ENCODE measurements around the gene BMPR1B. TPM values are rescaled to one million over a fixed set of nuclear protein-coding genes. Genes with fewer than 3 reads are reported as not detected.

BMPR1B gene
- total RNA-seq, 1 donor from 2014 or later = 26.8 TPM

DNA sequence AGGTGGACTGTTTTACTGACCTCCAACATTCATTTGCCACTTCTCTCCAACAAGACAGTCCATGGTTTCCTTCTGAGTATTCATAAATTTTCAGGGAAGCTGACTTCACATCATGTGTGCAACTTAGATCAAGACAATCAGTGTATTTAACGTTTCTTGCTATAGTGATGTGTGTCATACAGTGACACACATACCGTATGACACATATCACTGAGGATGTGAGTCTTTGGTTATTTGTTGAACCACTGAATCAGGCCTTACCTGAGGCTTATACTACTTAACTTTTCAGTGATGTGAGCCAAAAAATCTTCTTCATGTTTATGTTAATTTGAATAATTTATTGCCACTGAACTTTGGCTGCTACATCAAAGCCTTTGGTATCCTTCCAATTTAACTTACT lies 166.8 kb downstream of the BMPR1B start:
- Mint-ChIP-seq H3K4me3 (no peak overlapping the region), H3K4me1 (peaks cover 13% of the 10 kb centered on the region), H3K36me3 (ENCODE audit: low read depth) (no peaks in the 10 kb centered on the region), H3K27me3 (ENCODE audit: low read depth) (no peaks in the 10 kb centered on the region), H3K27ac (ENCODE audit: unreplicated experiment) (no peak overlapping the region), H3K9me3 (no peaks in the 10 kb centered on the region)
- TF ChIP-seq, protein P1, sequence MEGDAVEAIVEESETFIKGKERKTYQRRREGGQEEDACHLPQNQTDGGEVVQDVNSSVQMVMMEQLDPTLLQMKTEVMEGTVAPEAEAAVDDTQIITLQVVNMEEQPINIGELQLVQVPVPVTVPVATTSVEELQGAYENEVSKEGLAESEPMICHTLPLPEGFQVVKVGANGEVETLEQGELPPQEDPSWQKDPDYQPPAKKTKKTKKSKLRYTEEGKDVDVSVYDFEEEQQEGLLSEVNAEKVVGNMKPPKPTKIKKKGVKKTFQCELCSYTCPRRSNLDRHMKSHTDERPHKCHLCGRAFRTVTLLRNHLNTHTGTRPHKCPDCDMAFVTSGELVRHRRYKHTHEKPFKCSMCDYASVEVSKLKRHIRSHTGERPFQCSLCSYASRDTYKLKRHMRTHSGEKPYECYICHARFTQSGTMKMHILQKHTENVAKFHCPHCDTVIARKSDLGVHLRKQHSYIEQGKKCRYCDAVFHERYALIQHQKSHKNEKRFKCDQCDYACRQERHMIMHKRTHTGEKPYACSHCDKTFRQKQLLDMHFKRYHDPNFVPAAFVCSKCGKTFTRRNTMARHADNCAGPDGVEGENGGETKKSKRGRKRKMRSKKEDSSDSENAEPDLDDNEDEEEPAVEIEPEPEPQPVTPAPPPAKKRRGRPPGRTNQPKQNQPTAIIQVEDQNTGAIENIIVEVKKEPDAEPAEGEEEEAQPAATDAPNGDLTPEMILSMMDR (conservative IDR thresholded peaks at IDR 0.05) = no peak
- DNase-seq (ENCODE audit: low read depth, low spot score) = no peak

DNA sequence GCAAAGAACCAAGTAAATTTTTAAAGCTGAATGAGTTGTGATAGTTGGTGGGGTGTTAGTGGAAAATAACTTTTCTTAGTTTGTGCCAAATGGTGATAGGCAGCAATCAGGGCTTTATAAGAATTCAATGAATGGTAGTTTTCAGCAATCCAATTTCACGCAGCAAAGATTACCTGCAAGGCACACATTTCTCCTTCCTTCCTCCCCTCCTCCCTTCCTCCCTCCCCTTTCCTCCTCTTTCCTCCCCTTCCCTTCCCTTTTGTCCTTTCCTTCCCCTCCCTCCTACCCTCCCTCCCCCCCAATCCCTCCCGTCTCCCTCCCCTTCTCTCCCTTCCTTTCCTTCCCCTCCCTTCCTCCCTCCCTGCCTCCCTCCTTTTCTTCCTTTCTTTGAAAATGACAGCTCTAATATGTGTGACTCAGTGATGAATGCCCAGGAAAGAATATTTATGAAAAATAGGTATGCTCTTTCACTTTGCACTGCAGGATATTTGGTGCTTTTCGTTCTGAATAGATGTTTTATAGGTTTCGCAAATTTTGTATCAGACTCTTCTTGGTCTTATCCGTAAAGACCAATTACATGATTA lies 168.1 kb downstream of the BMPR1B start:
- no peaks in the 10 kb centered on the region for H3K27me3 Mint-ChIP-seq (ENCODE audit: low read depth)
- H3K4me1 Mint-ChIP-seq = peaks cover 13% of the 10 kb centered on the region
- H3K4me3 Mint-ChIP-seq = no peak overlapping the region
- no peaks in the 10 kb centered on the region for H3K36me3 Mint-ChIP-seq (ENCODE audit: low read depth)
- no peaks in the 10 kb centered on the region for H3K9me3 Mint-ChIP-seq
- H3K27ac Mint-ChIP-seq (ENCODE audit: unreplicated experiment) = no peak overlapping the region
- TF ChIP-seq, protein P1 (conservative IDR thresholded peaks at IDR 0.05) = no peak
- DNase-seq (ENCODE audit: low read depth, low spot score) = no peak

DNA sequence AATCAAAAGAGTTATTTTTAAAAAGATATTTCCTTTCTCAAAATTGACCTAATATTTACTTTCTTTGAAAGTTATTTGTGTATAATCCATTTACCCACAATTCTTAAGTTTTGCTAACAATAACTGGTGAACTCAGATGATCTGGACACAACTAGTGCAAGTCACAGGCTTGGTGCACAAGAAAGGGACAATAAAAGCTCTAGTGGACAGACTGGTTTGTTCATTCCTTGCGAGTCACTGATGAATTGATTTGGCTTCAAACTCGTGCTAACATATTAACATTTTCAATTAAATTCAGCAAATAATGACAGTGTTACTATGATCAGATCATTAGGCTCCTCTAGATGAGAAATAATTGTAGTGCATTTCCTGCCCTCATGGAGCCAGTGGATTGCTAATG lies 169.2 kb downstream of the BMPR1B start:
- Mint-ChIP-seq H3K27me3 (ENCODE audit: low read depth) (no peaks in the 10 kb centered on the region), H3K4me1 (peaks cover 18% of the 10 kb centered on the region), H3K36me3 (ENCODE audit: low read depth) (no peaks in the 10 kb centered on the region), H3K4me3 (no peak overlapping the region), H3K9me3 (no peaks in the 10 kb centered on the region), H3K27ac (ENCODE audit: unreplicated experiment) (no peak overlapping the region)
- DNase-seq (ENCODE audit: low read depth, low spot score) = no peak
- TF ChIP-seq, protein P1 (conservative IDR thresholded peaks at IDR 0.05) = no peak

DNA sequence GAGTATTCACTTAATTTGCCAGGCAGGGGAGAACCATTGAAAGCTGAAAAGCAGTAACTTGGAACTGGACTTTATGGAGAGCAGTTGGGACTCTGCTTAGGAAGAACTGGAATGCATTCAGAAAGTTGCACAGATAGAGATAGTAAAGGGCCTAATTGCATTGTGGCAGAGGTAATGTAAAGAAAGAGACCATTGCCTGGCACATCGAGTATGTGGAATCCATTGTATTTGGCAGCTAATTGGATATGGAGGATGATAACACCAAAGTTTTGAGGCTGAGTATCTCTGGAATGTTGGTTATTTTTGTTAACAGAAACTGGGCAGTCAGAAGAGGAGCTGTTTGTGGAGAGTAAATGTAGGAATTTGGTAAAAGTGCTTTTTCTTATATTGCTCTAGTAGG lies 169.9 kb downstream of the BMPR1B start:
- Mint-ChIP-seq H3K27me3 (ENCODE audit: low read depth) (no peaks in the 10 kb centered on the region), H3K36me3 (ENCODE audit: low read depth) (no peaks in the 10 kb centered on the region), H3K4me3 (no peak overlapping the region), H3K27ac (ENCODE audit: unreplicated experiment) (no peak overlapping the region), H3K4me1 (peaks cover 19% of the 10 kb centered on the region), H3K9me3 (no peaks in the 10 kb centered on the region)
- DNase-seq (ENCODE audit: low read depth, low spot score) = no peak
- TF ChIP-seq, protein P1 (conservative IDR thresholded peaks at IDR 0.05) = no peak

DNA sequence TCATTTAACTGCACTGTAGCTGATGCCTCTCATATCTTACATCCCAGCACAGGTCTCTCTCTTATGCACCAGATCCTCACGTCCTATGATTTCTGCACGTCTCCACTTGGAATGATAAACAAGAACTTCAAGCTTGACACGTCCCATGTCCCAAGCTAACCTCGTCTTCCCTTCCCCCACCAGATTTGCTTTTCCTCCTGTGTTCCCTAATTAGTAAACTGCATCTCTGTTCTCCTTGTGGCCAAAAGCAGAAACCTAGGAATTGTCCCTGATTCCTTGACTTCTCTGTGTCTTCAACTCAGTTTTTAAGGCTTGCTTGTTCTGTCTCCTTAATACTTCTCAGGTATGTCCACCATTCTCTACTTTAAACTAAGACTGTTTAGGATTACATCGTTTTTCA lies 171.9 kb downstream of the BMPR1B start:
- peaks cover 19% of the 10 kb centered on the region for H3K4me1 Mint-ChIP-seq
- no peaks in the 10 kb centered on the region for H3K27me3 Mint-ChIP-seq (ENCODE audit: low read depth)
- no peak overlapping the region for H3K27ac Mint-ChIP-seq (ENCODE audit: unreplicated experiment)
- no peak overlapping the region for H3K4me3 Mint-ChIP-seq
- no peaks in the 10 kb centered on the region for H3K36me3 Mint-ChIP-seq (ENCODE audit: low read depth)
- TF ChIP-seq, protein P1 (conservative IDR thresholded peaks at IDR 0.05) = no peak
- no peak for DNase-seq (ENCODE audit: low read depth, low spot score)
- H3K9me3 Mint-ChIP-seq = no peaks in the 10 kb centered on the region

All from neural crest cell (in vitro differentiated cells).